H1 (cell line): ENCODE measurements around the gene SPIB.

Experiments used
- CEBPB ChIP-seq: IDR thresholded peaks from 2 replicates; pipeline ENCODE4 v1.6.1; 2012; ENCODE audit warnings: low read depth, low read length
- FOSL1 ChIP-seq: IDR thresholded peaks from 2 replicates; pipeline ENCODE4 v1.6.1; 2011; ENCODE audit warnings: mild to moderate bottlenecking, low read depth, low read length, moderate library complexity; ENCODE audit not compliant: insufficient read depth
- GTF2F1 ChIP-seq: IDR thresholded peaks from 2 replicates; pipeline ENCODE4 v1.6.1; 2012; ENCODE audit warnings: low read depth, low read length, improper control_type of control experiment, borderline replicate concordance
- TF ChIP-seq, protein P1 (sequence below), 3 experiments: IDR thresholded peaks; 1 replicate in 2 of 3; 2 replicates in 1 of 3; pipeline versions ENCODE4 v1.5.1 to v1.6.1; 2011; ENCODE audit warnings: low read length in 3 of 3, mild to moderate bottlenecking in 3 of 3, inconsistent platforms in 2 of 3, low read depth in 1 of 3, moderate library complexity in 1 of 3; ENCODE audit not compliant: insufficient read depth in 1 of 3; ENCODE audit errors: control extremely low read depth in 1 of 3
- TF ChIP-seq, protein P2 (sequence below): IDR thresholded peaks from 2 replicates; pipeline ENCODE4 v1.6.1; 2012; ENCODE audit warnings: inconsistent platforms

DNA sequence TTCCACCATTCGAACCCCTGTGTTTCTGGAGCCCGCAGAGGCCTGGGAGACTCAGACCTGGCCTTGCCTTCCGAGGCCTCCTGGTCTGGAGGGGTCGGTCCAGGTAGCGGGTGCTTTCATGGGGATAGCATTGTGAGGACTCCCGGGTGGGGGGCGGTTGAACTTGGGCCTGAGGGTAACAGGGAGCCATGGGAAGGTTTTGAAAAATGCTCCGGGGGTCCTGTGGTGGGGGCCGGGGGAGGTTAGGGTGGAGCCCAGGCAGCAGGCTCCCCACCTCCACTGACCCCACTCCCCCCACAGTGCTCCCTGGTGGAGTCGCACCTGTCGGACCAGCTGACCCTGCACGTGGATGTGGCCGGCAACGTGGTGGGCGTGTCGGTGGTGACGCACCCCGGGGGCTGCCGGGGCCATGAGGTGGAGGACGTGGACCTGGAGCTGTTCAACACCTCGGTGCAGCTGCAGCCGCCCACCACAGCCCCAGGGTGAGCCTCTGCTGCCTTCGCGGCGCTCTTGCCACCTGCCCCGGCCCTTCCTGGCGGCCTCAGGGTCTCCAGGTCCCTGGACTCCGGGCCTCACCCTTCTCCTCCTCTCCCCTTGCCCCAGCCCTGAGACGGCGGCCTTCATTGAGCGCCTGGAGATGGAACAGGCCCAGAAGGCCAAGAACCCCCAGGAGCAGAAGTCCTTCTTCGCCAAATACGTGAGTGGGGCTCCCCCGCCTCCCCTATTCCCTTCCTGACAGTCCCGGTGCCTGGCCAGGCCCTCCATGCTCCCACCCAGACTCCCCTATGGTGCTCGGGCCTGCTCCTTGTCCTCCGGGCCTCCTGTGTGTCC is 61.8 kb downstream of the SPIB start:
- TF ChIP-seq GTF2F1 (no peak), CEBPB (no peak), FOSL1 (no peak)
- TF ChIP-seq, protein P1, sequence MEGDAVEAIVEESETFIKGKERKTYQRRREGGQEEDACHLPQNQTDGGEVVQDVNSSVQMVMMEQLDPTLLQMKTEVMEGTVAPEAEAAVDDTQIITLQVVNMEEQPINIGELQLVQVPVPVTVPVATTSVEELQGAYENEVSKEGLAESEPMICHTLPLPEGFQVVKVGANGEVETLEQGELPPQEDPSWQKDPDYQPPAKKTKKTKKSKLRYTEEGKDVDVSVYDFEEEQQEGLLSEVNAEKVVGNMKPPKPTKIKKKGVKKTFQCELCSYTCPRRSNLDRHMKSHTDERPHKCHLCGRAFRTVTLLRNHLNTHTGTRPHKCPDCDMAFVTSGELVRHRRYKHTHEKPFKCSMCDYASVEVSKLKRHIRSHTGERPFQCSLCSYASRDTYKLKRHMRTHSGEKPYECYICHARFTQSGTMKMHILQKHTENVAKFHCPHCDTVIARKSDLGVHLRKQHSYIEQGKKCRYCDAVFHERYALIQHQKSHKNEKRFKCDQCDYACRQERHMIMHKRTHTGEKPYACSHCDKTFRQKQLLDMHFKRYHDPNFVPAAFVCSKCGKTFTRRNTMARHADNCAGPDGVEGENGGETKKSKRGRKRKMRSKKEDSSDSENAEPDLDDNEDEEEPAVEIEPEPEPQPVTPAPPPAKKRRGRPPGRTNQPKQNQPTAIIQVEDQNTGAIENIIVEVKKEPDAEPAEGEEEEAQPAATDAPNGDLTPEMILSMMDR (IDR thresholded peaks at IDR 0.05; ENCODE audit: control extremely low read depth in 1 of 3, insufficient read depth in 1 of 3, low read depth in 1 of 3, low read length in 3 of 3), result no peak
- TF ChIP-seq, protein P2, sequence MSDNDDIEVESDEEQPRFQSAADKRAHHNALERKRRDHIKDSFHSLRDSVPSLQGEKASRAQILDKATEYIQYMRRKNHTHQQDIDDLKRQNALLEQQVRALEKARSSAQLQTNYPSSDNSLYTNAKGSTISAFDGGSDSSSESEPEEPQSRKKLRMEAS, result no peak
